RWPE2 (cell line): ENCODE results near the gene THRA.
A peak's percentile ranks its signal among the peaks of the same experiment; 100 is the strongest.

ENCODE experiments used
- ATAC-seq: fragments of 200-7000 bp; cut with Tn5 transposase; 3 replicates; pipeline ENCODE4 v1.9.1; 2021; ENCODE audit warnings: low read depth
- DNase-seq: peaks from one replicate; pipeline ENCODE4 v3.0.0-alpha.2; 2020; ENCODE audit warnings: low spot score
- H3K27ac ChIP-seq: fragments of 450-650 bp; 2 replicates; pipeline ENCODE4 v1.5.1; 2017; ENCODE audit warnings: mild to moderate bottlenecking; ENCODE audit not compliant: poor library complexity, severe bottlenecking
- H3K27me3 ChIP-seq: fragments of 250-450 bp; sonication (Bioruptor Pico); 2 replicates; pipeline ENCODE4 v1.5.1; 2021; ENCODE audit warnings: mild to moderate bottlenecking, moderate library complexity; ENCODE audit not compliant: insufficient read depth, poor library complexity, severe bottlenecking
- H3K36me3 ChIP-seq: fragments of 250-450 bp; sonication (Bioruptor Pico); 2 replicates; pipeline ENCODE4 v1.5.1; 2020; ENCODE audit warnings: low read depth, mild to moderate bottlenecking, moderate library complexity
- H3K4me1 ChIP-seq: fragments of 250-450 bp; sonication (Bioruptor Pico); 2 replicates; pipeline ENCODE4 v1.5.1; 2021; ENCODE audit warnings: mild to moderate bottlenecking, moderate library complexity; ENCODE audit not compliant: insufficient read depth, poor library complexity, severe bottlenecking
- H3K4me3 ChIP-seq: fragments of 250-450 bp; sonication (Bioruptor Pico); 2 replicates; pipeline ENCODE4 v1.5.1; 2021; ENCODE audit warnings: mild to moderate bottlenecking, moderate library complexity; ENCODE audit not compliant: severe bottlenecking
- H3K9me3 ChIP-seq: fragments of 250-450 bp; sonication (Bioruptor Pico); 2 replicates; pipeline ENCODE4 v1.5.1; 2021; ENCODE audit warnings: mild to moderate bottlenecking, moderate library complexity; ENCODE audit not compliant: severe bottlenecking
- TF ChIP-seq, protein P1 (sequence below): fragments of 450-650 bp; IDR thresholded peaks from one replicate; pipeline ENCODE4 v1.5.1; 2017; ENCODE audit warnings: mild to moderate bottlenecking, moderate library complexity; ENCODE audit not compliant: poor library complexity, severe bottlenecking

The THRA gene

DNA sequence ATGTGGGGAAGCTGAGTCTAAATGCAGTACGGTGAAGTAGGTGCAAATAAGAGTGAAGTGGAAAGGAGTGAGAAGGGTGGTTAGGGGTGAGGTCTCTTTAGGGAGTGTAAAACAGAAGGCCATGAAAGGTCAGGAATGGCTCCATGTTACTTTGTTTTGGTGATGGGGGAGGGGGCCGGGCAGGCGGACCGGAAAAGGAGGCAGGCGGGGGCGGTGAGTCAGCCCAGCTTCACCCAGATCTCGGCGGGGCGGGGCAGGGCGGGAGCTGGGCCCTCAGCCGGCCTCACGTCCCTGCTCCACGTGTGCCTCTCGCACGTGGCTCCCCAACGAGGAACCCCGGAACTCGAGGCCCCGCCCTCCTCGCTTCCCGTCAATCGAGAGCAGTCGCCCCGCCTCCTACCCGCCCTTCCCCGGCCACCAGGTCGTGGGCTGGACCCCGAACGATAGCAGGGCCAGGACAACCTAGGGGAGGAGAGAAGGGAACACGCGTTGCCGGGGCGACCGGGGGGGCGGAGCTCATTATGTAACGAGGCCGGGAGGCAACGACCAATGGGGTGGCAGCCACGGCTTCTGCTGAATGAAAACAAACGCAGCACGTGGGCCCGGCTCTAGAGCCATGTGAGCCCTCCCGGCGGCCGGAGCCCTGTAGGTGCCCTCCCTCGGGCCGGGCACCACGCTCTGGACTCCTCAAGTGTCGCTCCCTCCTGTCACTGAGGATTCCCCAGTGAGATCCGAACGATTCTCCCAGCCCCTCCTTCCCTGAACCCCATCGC lies 36.3 kb downstream of the THRA start:
- Histone ChIP-seq H3K4me3 (peak overlapping the region; percentile 51), H3K9me3 (no peaks in the 10 kb centered on the region), H3K27me3 (no peaks in the 10 kb centered on the region), H3K36me3 (peaks cover 46% of the 10 kb centered on the region), H3K4me1 (peaks cover 25% of the 10 kb centered on the region), H3K27ac (peak overlapping the region; percentile 89)
- TF ChIP-seq, protein P1, sequence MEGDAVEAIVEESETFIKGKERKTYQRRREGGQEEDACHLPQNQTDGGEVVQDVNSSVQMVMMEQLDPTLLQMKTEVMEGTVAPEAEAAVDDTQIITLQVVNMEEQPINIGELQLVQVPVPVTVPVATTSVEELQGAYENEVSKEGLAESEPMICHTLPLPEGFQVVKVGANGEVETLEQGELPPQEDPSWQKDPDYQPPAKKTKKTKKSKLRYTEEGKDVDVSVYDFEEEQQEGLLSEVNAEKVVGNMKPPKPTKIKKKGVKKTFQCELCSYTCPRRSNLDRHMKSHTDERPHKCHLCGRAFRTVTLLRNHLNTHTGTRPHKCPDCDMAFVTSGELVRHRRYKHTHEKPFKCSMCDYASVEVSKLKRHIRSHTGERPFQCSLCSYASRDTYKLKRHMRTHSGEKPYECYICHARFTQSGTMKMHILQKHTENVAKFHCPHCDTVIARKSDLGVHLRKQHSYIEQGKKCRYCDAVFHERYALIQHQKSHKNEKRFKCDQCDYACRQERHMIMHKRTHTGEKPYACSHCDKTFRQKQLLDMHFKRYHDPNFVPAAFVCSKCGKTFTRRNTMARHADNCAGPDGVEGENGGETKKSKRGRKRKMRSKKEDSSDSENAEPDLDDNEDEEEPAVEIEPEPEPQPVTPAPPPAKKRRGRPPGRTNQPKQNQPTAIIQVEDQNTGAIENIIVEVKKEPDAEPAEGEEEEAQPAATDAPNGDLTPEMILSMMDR, result no peak
- ATAC-seq, result peak; percentile 71
- DNase-seq, result peak; percentile 100

DNA sequence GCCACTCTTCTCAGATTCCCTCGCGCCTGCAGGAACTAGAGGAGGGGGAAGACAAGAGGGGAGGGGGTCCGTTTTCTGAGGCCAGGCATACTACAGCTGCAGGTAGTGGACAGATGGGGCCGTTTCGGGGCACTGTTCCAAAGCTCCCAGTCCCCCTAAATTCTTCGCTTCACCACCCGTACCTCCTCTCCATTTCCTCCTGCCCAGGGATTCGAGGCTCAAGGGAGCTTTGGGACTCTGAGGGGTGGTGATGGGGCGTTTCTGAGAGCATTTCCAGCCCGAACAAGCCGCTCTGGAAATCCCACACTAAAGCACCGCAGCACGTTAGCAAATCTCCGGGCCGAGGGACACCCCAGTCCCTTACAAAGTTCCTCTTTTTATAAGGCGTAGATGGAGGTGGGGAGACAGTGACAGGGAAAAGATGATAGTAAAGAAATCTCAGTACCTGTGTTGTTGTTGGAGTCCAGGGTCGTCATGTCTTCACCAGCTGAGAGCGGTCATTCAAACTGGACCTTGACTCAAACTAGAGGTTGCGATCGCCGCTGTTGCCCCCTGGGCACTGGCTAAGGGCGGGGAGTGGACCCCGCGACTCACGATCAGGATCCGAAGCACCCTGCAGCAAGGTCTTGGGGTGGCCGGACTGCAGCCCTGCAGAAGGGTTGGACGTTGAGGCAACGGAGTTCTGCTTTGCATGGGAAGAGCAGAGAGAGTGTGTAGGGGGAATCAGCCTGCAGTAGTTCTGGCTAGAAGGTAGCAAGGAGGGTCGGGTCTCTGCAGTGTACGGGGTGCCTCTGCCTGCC lies 37.1 kb downstream of the THRA start:
- TF ChIP-seq, protein P1, result no peak
- peaks cover 31% of the 10 kb centered on the region for H3K4me1 ChIP-seq
- H3K27me3 ChIP-seq, result no peaks in the 10 kb centered on the region
- H3K27ac ChIP-seq, result peak overlapping the region; percentile 89
- ATAC-seq (peak; percentile 5; the same call in 2 of the 3 replicates), DNase-seq (no peak)
- peak overlapping the region; percentile 51 for H3K4me3 ChIP-seq
- H3K36me3 ChIP-seq, result peaks cover 38% of the 10 kb centered on the region
- H3K9me3 ChIP-seq, result no peaks in the 10 kb centered on the region

GRCh38 chr17:40100419-40100668 lies 37.6 kb downstream of the THRA start, which contains the start of gene NR1D1:
Gene NR1D1, minus strand, starts transcription at chr17:40100589. Its CDS starts 495 bp downstream, at chr17:40100094.
- TF ChIP-seq, protein P1, result no peak
- Histone ChIP-seq H3K27ac (peak within 1 kb of the TSS; percentile 89), H3K27me3 (no peaks in the 10 kb centered on the region), H3K9me3 (no peaks in the 10 kb centered on the region), H3K36me3 (peaks cover 33% of the 10 kb centered on the region), H3K4me1 (peaks cover 34% of the 10 kb centered on the region), H3K4me3 (peak within 1 kb of the TSS; percentile 51)
- DNase-seq, result no peak
- ATAC-seq, result no peak; the same call in 2 of the 3 replicates

- DNase-seq (peak; percentile 98), ATAC-seq (peak; percentile 60)
- peak overlapping the region; percentile 51 for H3K4me3 ChIP-seq
- H3K4me1 ChIP-seq, result peaks cover 34% of the 10 kb centered on the region
- peak overlapping the region; percentile 89 for H3K27ac ChIP-seq
- no peaks in the 10 kb centered on the region for H3K9me3 ChIP-seq
- peaks cover 30% of the 10 kb centered on the region for H3K36me3 ChIP-seq
- TF ChIP-seq, protein P1, result no peak
- H3K27me3 ChIP-seq, result no peaks in the 10 kb centered on the region
Observed at GRCh38 chr17:40100669-40101366, 38.1 kb downstream of the THRA start.
